ENCODE results near the gene ZFYVE16. TPM values are rescaled to one million over a fixed set of nuclear protein-coding genes. Genes with fewer than 3 reads are reported as not detected.

ZFYVE16 gene
- total and polyA plus RNA-seq, 10 of the 15 experiments (the other 5 are each of a cell fraction or from before 2014, with no cell fraction given) = 2.9 to 11.2 (median 7.8) TPM

DNA sequence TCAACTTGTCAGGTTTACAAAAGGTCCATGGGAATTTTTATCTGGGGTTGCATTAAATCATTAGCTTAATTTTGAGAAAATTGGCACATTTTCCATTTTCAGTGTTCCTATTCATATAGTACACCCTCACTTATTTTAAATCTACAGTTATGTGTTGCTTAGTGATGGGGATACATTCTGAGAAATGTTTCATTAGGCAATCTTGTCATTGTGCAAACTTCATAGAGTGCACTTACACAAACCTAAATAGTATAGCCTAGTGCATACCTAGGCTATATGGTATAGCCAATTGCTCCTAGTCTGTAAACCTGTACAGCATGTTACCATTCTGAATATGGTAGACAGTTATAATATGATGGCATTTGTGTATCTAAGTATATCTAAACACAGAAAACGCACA is 60.3 kb downstream of the ZFYVE16 start:
- SMC1A ChIA-PET (ENCODE audit: uncharacterized antibody, unreplicated experiment) = interaction anchor here (1.6 kb wide), 1 partner anchor 13 kb away, joined by 7 read pairs; no protein-coding TSS in a partner anchor
- POLR2A ChIA-PET = no interaction called here
- no peak overlapping the region for H2AFZ ChIP-seq (ENCODE audit: control insufficient read depth, low read depth, low read length)
- in situ Hi-C loops (cut with MboI) = no loop called here
- no peak for DNase-seq (ENCODE audit: low read depth, low spot score)
- TF ChIP-seq, protein P1, sequence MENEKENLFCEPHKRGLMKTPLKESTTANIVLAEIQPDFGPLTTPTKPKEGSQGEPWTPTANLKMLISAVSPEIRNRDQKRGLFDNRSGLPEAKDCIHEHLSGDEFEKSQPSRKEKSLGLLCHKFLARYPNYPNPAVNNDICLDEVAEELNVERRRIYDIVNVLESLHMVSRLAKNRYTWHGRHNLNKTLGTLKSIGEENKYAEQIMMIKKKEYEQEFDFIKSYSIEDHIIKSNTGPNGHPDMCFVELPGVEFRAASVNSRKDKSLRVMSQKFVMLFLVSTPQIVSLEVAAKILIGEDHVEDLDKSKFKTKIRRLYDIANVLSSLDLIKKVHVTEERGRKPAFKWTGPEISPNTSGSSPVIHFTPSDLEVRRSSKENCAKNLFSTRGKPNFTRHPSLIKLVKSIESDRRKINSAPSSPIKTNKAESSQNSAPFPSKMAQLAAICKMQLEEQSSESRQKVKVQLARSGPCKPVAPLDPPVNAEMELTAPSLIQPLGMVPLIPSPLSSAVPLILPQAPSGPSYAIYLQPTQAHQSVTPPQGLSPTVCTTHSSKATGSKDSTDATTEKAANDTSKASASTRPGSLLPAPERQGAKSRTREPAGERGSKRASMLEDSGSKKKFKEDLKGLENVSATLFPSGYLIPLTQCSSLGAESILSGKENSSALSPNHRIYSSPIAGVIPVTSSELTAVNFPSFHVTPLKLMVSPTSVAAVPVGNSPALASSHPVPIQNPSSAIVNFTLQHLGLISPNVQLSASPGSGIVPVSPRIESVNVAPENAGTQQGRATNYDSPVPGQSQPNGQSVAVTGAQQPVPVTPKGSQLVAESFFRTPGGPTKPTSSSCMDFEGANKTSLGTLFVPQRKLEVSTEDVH (IDR thresholded peaks at IDR 0.05; ENCODE audit: low read depth, partially characterized antibody) = no peak
- TF ChIP-seq, protein P2, sequence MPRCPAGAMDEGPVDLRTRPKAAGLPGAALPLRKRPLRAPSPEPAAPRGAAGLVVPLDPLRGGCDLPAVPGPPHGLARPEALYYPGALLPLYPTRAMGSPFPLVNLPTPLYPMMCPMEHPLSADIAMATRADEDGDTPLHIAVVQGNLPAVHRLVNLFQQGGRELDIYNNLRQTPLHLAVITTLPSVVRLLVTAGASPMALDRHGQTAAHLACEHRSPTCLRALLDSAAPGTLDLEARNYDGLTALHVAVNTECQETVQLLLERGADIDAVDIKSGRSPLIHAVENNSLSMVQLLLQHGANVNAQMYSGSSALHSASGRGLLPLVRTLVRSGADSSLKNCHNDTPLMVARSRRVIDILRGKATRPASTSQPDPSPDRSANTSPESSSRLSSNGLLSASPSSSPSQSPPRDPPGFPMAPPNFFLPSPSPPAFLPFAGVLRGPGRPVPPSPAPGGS (IDR thresholded peaks at IDR 0.05; ENCODE audit: borderline replicate concordance, insufficient read depth, low read depth, low read length, poor library complexity, severe bottlenecking) = no peak
- TF ChIP-seq, protein P3, sequence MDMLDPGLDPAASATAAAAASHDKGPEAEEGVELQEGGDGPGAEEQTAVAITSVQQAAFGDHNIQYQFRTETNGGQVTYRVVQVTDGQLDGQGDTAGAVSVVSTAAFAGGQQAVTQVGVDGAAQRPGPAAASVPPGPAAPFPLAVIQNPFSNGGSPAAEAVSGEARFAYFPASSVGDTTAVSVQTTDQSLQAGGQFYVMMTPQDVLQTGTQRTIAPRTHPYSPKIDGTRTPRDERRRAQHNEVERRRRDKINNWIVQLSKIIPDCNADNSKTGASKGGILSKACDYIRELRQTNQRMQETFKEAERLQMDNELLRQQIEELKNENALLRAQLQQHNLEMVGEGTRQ (IDR thresholded peaks at IDR 0.05; ENCODE audit: borderline replicate concordance, low read depth, low read length) = no peak
- TF ChIP-seq TARDBP (IDR thresholded peaks at IDR 0.05; ENCODE audit: borderline replicate concordance) (no peak), RUNX3 (IDR thresholded peaks at IDR 0.05; ENCODE audit: low read length) (no peak), SMC3 (IDR thresholded peaks at IDR 0.05; ENCODE audit: borderline replicate concordance, low read length) (no peak), MYB (IDR thresholded peaks at IDR 0.05; ENCODE audit: borderline replicate concordance, low read depth, low read length) (no peak), JUNB (IDR thresholded peaks at IDR 0.05) (no peak)
- TF ChIP-seq, protein P4, sequence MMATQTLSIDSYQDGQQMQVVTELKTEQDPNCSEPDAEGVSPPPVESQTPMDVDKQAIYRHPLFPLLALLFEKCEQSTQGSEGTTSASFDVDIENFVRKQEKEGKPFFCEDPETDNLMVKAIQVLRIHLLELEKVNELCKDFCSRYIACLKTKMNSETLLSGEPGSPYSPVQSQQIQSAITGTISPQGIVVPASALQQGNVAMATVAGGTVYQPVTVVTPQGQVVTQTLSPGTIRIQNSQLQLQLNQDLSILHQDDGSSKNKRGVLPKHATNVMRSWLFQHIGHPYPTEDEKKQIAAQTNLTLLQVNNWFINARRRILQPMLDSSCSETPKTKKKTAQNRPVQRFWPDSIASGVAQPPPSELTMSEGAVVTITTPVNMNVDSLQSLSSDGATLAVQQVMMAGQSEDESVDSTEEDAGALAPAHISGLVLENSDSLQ (IDR thresholded peaks at IDR 0.05) = no peak
- TF ChIP-seq, protein P5, sequence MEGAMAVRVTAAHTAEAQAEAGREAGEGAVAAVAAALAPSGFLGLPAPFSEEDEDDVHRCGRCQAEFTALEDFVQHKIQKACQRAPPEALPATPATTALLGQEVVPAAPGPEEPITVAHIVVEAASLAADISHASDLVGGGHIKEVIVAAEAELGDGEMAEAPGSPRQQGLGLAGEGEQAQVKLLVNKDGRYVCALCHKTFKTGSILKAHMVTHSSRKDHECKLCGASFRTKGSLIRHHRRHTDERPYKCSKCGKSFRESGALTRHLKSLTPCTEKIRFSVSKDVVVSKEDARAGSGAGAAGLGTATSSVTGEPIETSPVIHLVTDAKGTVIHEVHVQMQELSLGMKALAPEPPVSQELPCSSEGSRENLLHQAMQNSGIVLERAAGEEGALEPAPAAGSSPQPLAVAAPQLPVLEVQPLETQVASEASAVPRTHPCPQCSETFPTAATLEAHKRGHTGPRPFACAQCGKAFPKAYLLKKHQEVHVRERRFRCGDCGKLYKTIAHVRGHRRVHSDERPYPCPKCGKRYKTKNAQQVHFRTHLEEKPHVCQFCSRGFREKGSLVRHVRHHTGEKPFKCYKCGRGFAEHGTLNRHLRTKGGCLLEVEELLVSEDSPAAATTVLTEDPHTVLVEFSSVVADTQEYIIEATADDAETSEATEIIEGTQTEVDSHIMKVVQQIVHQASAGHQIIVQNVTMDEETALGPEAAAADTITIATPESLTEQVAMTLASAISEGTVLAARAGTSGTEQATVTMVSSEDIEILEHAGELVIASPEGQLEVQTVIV (IDR thresholded peaks at IDR 0.05; ENCODE audit: borderline replicate concordance, partially characterized antibody) = no peak
- no peak overlapping the region for H3K4me2 ChIP-seq (ENCODE audit: control insufficient read depth, insufficient read depth)
- intact Hi-C loops (cut with micrococcal nuclease; ENCODE audit: unreplicated experiment) = no loop called here
- no peaks in the 10 kb centered on the region for H3K79me2 ChIP-seq (ENCODE audit: control insufficient read depth, insufficient read depth, low read length)
- WGBS (ENCODE audit: insufficient coverage, insufficient replicate concordance, low lambda C conversion rate, missing lambda C conversion rate) = 96% methylated on average over 1 of the region's 1 CpG
- no peak overlapping the region for H3K4me3 ChIP-seq
- BruUV-seq (replicated peaks) = no TSS peak
- no peaks in the 10 kb centered on the region for H3K36me3 ChIP-seq (ENCODE audit: control insufficient read depth in 2 of 2, insufficient read depth in 2 of 2, low read length in 1 of 2)
- RAD21 ChIA-PET (ENCODE audit: unreplicated experiment) = interaction anchor here (0.6 kb wide), 1 partner anchor 632 kb away, joined by 4 read pairs; no protein-coding TSS in a partner anchor
- no peaks in the 10 kb centered on the region for H4K20me1 ChIP-seq (ENCODE audit: control insufficient read depth, insufficient read depth)
- no peaks in the 10 kb centered on the region for H3K4me1 ChIP-seq (ENCODE audit: control insufficient read depth, insufficient read depth, low read length)
- ATAC-seq = no peak
- CTCF ChIA-PET = interaction anchor here (1.2 kb wide), 1 partner anchor 15 kb away, joined by 4 read pairs; no protein-coding TSS in a partner anchor
- no peaks in the 10 kb centered on the region for H3K27me3 ChIP-seq (replicated peaks in 1 of 2; ENCODE audit: control insufficient read depth in 2 of 2, insufficient read depth in 2 of 2, low read length in 1 of 2)
- H3K27ac ChIP-seq (ENCODE audit: control insufficient read depth, insufficient read depth) = no peak overlapping the region
- no peak overlapping the region for H3K9ac ChIP-seq (ENCODE audit: control insufficient read depth, insufficient read depth, low read length)
- H3K9me3 ChIP-seq (replicated peaks; ENCODE audit: control insufficient read depth, insufficient read depth, low read length) = peaks cover 4% of the 10 kb centered on the region; the same call in 2 of the 3 replicates
- FAIRE-seq = no peak
